K562 (cell line): ENCODE measurements around the gene BSPRY. TPM values are rescaled to one million over a fixed set of nuclear protein-coding genes. Genes with fewer than 3 reads are reported as not detected.

Experiments used
- CAMTA2 ChIP-seq: fragments of 250-450 bp; sonication (Bioruptor Pico); conservative IDR thresholded peaks from 2 replicates; pipeline ENCODE4 v1.5.1; 2022
- CBX3 ChIP-seq, 2 experiments: IDR thresholded peaks; 1 replicate in 1 of 2; 2 replicates in 1 of 2; pipeline ENCODE4 v1.6.1; 2012; ENCODE audit warnings: inconsistent platforms in 2 of 2, low read length in 2 of 2, borderline replicate concordance in 1 of 2, control low read depth in 1 of 2
- CEBPZ ChIP-seq: fragments of 150-350 bp; IDR thresholded peaks from 2 replicates; pipeline ENCODE4 v1.6.1; 2014; ENCODE audit warnings: low read depth, mild to moderate bottlenecking, low read length, borderline replicate concordance
- CLOCK ChIP-seq: fragments of 250-450 bp; sonication (Bioruptor Pico); IDR thresholded peaks from 2 replicates; pipeline ENCODE4 v1.4.0; 2020; ENCODE audit warnings: mild to moderate bottlenecking, moderate library complexity, borderline replicate concordance
- CREB3 ChIP-seq: fragments of 450-650 bp; conservative IDR thresholded peaks from 2 replicates; pipeline ENCODE4 v1.6.1; 2016; ENCODE audit warnings: missing genetic modification characterization, low read depth, mild to moderate bottlenecking, missing compliant biosample characterization, moderate library complexity
- DEAF1 ChIP-seq: fragments of 450-650 bp; formaldehyde crosslinking; IDR thresholded peaks from 2 replicates; pipeline ENCODE4 v1.4.0; 2020; ENCODE audit warnings: mild to moderate bottlenecking, moderate library complexity
- GTF2F1 ChIP-seq: IDR thresholded peaks from 2 replicates; pipeline ENCODE4 v1.6.1; 2011; ENCODE audit warnings: low read depth, low read length, improper control_type of control experiment
- MEF2D ChIP-seq: conservative IDR thresholded peaks from 2 replicates; pipeline ENCODE4 v1.6.1; 2016; ENCODE audit warnings: low read depth, missing genetic modification characterization, missing compliant biosample characterization
- NR2F6 ChIP-seq: fragments of 450-650 bp; formaldehyde crosslinking; IDR thresholded peaks from 2 replicates; pipeline ENCODE4 v1.4.0; 2020; ENCODE audit warnings: mild to moderate bottlenecking
- POLR3A ChIP-seq: IDR thresholded peaks from 2 replicates; pipeline ENCODE4 v1.6.1; 2011; ENCODE audit warnings: borderline replicate concordance, mild to moderate bottlenecking, moderate library complexity; ENCODE audit not compliant: insufficient read length, insufficient read depth; ENCODE audit errors: extremely low read depth
- PRPF4 ChIP-seq: fragments of 200-400 bp; formaldehyde crosslinking; IDR thresholded peaks from one replicate; pipeline ENCODE4 v1.6.1; 2017; ENCODE audit warnings: low read length, low read depth, mild to moderate bottlenecking; ENCODE audit not compliant: insufficient read depth, poor library complexity, severe bottlenecking
- ZKSCAN3 ChIP-seq: fragments of 250-450 bp; sonication (Bioruptor Pico); IDR thresholded peaks from 2 replicates; pipeline ENCODE4 v1.4.0; 2020
- ZNF277 ChIP-seq: fragments of 250-450 bp; sonication (Bioruptor Pico); IDR thresholded peaks from 2 replicates; pipeline ENCODE4 v1.8.0; 2022; ENCODE audit warnings: inconsistent platforms, mild to moderate bottlenecking, moderate library complexity, borderline replicate concordance
- ZNF561 ChIP-seq: fragments of 450-650 bp; formaldehyde crosslinking; conservative IDR thresholded peaks from 2 replicates; pipeline ENCODE4 v1.4.0; 2020; ENCODE audit warnings: mild to moderate bottlenecking, moderate library complexity
- polyA plus RNA-seq, 8 experiments: library from polyadenylated mRNA; depleted of rRNA in 4 of 8; stranded (reverse) in 5 of 8; unstranded in 3 of 8; fragments of >200 nt; fragmentation: Nextera tagmentation in 2 of 8; fragmentation: Illumina TruSeq in 1 of 8; extraction: Ambion mirVana in 2 of 8; extraction: Trizol in 1 of 8; gene quantifications; 2 replicates each; pipeline versions ENCODE4 v1.2.1 to v1.2.3, GENCODE V29; 2011 to 2014; ENCODE audit warnings: inconsistent platforms in 1 of 8, missing spikeins in 1 of 8
- total RNA-seq, 7 experiments: library from RNA; depleted of rRNA in 6 of 7; stranded (reverse); fragments of >200 nt in 6 of 7; fragmentation: Illumina TruSeq in 2 of 7; extraction: Trizol in 2 of 7; gene quantifications; 2 replicates each; pipeline versions ENCODE4 v1.2.1 to v1.2.3, GENCODE V29; 2011 to 2021; ENCODE audit warnings: low replicate concordance in 1 of 7

The BSPRY gene
- total and polyA plus RNA-seq, 9 of the 15 experiments (the other 6 are each of a cell fraction or from before 2014, with no cell fraction given) = 0.07 to 0.67 (median 0.18) TPM

GRCh38 chr9:113401027-113401792, 51.9 kb downstream of the BSPRY start, which contains the start of gene ALAD (continued):
- TF ChIP-seq CEBPZ (no peak), CBX3 (IDR thresholded peaks at IDR 0.05; ENCODE audit: borderline replicate concordance in 1 of 2, low read length in 2 of 2) (peak in 1 of 2 experiments; percentile 60; a peak in 1 of 3 replicates), ZNF561 (CRISPR knock-in tag) (no peak), CAMTA2 (CRISPR knock-in tag) (no peak), MEF2D (tag) (no peak), NR2F6 (CRISPR knock-in tag) (no peak), PRPF4 (no peak), CLOCK (CRISPR knock-in tag) (no peak), ZNF277 (CRISPR knock-in tag) (no peak), ZKSCAN3 (CRISPR knock-in tag) (no peak), DEAF1 (peak; percentile 72), GTF2F1 (no peak), CREB3 (tag) (no peak), POLR3A (peak; percentile 26)
